ENCODE results near the gene EEF1AKMT2.
A peak's percentile ranks its signal among the peaks of the same experiment; 100 is the strongest.

GRCh38 chr10:124736491-124737136 is 55.1 kb downstream of the EEF1AKMT2 start:
- TF ChIP-seq POLR2A (IDR thresholded peaks at IDR 0.05), result no peak
- TF ChIP-seq, protein P1, sequence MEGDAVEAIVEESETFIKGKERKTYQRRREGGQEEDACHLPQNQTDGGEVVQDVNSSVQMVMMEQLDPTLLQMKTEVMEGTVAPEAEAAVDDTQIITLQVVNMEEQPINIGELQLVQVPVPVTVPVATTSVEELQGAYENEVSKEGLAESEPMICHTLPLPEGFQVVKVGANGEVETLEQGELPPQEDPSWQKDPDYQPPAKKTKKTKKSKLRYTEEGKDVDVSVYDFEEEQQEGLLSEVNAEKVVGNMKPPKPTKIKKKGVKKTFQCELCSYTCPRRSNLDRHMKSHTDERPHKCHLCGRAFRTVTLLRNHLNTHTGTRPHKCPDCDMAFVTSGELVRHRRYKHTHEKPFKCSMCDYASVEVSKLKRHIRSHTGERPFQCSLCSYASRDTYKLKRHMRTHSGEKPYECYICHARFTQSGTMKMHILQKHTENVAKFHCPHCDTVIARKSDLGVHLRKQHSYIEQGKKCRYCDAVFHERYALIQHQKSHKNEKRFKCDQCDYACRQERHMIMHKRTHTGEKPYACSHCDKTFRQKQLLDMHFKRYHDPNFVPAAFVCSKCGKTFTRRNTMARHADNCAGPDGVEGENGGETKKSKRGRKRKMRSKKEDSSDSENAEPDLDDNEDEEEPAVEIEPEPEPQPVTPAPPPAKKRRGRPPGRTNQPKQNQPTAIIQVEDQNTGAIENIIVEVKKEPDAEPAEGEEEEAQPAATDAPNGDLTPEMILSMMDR (IDR thresholded peaks at IDR 0.05), result peak in 1 of 6 experiments; percentile 14

All from Peyer's patch (tissue), 4 donors.